ENCODE results near the gene MTR.

Gene MTR

DNA sequence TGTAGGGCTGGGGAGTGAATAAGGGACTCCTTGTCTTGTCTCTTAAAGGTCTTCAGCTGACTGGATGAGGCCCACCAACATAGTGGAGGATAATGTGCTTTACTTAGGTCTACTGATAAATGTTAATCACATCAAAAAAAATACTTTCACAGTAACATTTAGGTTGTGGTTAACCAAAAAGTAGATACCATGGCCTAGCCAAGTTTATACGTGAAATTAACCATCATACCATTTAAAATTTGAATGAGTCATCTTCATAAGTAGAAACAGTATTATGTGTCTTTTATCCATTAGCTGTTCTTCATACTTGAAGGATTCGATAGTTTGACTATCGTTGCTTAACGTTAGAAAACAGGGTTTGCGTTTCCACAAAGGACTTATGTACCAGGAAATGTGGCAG, 80.9 kb downstream of the MTR start:
- H3K79me2 ChIP-seq (ENCODE audit: low read length), result no peaks in the 10 kb centered on the region
- no peaks in the 10 kb centered on the region for H3K9me3 ChIP-seq (ENCODE audit: insufficient read depth, low read length)
- H2AFZ ChIP-seq (ENCODE audit: low read depth, low read length), result no peak overlapping the region
- H3K4me3 ChIP-seq (ENCODE audit: low read length), result no peak overlapping the region
- H3K4me2 ChIP-seq (ENCODE audit: low read length), result no peak overlapping the region
- H3K27me3 ChIP-seq (ENCODE audit: low read depth, low read length), result no peaks in the 10 kb centered on the region
- H3K36me3 ChIP-seq (replicated peaks; ENCODE audit: low read depth, low read length), result peaks cover 51% of the 10 kb centered on the region
- peaks cover 5% of the 10 kb centered on the region for H3K4me1 ChIP-seq (ENCODE audit: low read length)
- H3K9ac ChIP-seq (ENCODE audit: low read length), result no peak overlapping the region
- H4K20me1 ChIP-seq (ENCODE audit: insufficient read depth, low read length), result no peaks in the 10 kb centered on the region
- H3K27ac ChIP-seq (ENCODE audit: low read length), result no peak overlapping the region
- no peak for TF ChIP-seq EZH2phosphoT487 (IDR thresholded peaks at IDR 0.05; ENCODE audit: low read depth)
- TF ChIP-seq, protein P1, sequence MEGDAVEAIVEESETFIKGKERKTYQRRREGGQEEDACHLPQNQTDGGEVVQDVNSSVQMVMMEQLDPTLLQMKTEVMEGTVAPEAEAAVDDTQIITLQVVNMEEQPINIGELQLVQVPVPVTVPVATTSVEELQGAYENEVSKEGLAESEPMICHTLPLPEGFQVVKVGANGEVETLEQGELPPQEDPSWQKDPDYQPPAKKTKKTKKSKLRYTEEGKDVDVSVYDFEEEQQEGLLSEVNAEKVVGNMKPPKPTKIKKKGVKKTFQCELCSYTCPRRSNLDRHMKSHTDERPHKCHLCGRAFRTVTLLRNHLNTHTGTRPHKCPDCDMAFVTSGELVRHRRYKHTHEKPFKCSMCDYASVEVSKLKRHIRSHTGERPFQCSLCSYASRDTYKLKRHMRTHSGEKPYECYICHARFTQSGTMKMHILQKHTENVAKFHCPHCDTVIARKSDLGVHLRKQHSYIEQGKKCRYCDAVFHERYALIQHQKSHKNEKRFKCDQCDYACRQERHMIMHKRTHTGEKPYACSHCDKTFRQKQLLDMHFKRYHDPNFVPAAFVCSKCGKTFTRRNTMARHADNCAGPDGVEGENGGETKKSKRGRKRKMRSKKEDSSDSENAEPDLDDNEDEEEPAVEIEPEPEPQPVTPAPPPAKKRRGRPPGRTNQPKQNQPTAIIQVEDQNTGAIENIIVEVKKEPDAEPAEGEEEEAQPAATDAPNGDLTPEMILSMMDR (IDR thresholded peaks at IDR 0.05; ENCODE audit: low read depth, low read length), result no peak

DNA sequence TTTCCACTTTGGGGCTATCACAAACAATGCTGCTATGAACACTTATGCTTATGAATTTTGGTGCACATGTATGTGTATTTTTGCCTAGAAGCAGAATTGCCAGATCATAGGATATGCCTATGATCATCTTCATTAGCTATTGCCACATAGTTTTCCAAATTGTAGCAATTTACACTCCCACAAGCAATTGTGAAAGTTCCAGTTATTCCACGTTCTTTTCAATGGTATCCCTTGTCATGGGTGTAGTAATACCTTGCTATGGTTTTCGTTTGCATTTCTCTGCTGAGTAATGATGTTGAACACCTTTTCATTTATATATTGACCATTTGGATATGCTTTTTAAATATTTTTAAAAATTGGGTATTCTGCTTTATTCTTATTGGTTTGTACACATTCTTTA, 82.6 kb downstream of the MTR start:
- Histone ChIP-seq H3K36me3 (replicated peaks; ENCODE audit: low read depth, low read length) (peaks cover 41% of the 10 kb centered on the region), H4K20me1 (ENCODE audit: insufficient read depth, low read length) (no peaks in the 10 kb centered on the region), H3K4me3 (ENCODE audit: low read length) (no peak overlapping the region), H3K4me1 (ENCODE audit: low read length) (no peaks in the 10 kb centered on the region), H3K27ac (ENCODE audit: low read length) (no peak overlapping the region), H3K9ac (ENCODE audit: low read length) (no peak overlapping the region), H3K9me3 (ENCODE audit: insufficient read depth, low read length) (no peaks in the 10 kb centered on the region), H3K4me2 (ENCODE audit: low read length) (no peak overlapping the region), H2AFZ (ENCODE audit: low read depth, low read length) (no peak overlapping the region), H3K27me3 (ENCODE audit: low read depth, low read length) (no peaks in the 10 kb centered on the region), H3K79me2 (ENCODE audit: low read length) (no peaks in the 10 kb centered on the region)
- no peak for TF ChIP-seq EZH2phosphoT487 (IDR thresholded peaks at IDR 0.05; ENCODE audit: low read depth)
- TF ChIP-seq, protein P1 (IDR thresholded peaks at IDR 0.05; ENCODE audit: low read depth, low read length), result no peak

DNA sequence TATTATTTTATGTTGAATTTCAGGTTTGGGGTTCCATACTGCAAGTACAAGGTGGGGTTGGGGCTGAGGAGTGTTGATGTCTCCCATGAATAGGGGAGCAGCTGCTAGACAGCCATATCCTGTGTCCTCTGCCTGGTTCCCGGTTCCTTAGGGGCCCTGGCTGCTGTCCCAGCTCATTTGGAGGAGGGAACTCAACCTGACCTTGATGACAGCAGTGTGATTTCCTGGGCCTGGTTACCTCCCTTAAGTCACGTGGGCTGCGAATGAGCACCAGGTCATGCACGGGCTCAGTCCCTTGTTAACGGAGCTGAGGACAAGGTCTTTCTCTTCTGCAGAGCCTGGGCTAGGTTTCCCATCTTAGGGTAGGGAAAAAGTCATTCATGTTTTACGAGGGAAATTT, 85.1 kb downstream of the MTR start:
- H3K36me3 ChIP-seq (replicated peaks; ENCODE audit: low read depth, low read length), result peaks cover 34% of the 10 kb centered on the region
- H3K27ac ChIP-seq (ENCODE audit: low read length), result no peak overlapping the region
- no peak overlapping the region for H3K9ac ChIP-seq (ENCODE audit: low read length)
- H3K27me3 ChIP-seq (ENCODE audit: low read depth, low read length), result no peaks in the 10 kb centered on the region
- H2AFZ ChIP-seq (ENCODE audit: low read depth, low read length), result no peak overlapping the region
- H3K4me2 ChIP-seq (ENCODE audit: low read length), result no peak overlapping the region
- no peaks in the 10 kb centered on the region for H3K4me1 ChIP-seq (ENCODE audit: low read length)
- H3K9me3 ChIP-seq (ENCODE audit: insufficient read depth, low read length), result no peaks in the 10 kb centered on the region
- H3K4me3 ChIP-seq (ENCODE audit: low read length), result no peak overlapping the region
- H3K79me2 ChIP-seq (ENCODE audit: low read length), result no peaks in the 10 kb centered on the region
- no peaks in the 10 kb centered on the region for H4K20me1 ChIP-seq (ENCODE audit: insufficient read depth, low read length)
- TF ChIP-seq, protein P1 (IDR thresholded peaks at IDR 0.05; ENCODE audit: low read depth, low read length), result no peak
- TF ChIP-seq EZH2phosphoT487 (IDR thresholded peaks at IDR 0.05; ENCODE audit: low read depth), result no peak

DNA sequence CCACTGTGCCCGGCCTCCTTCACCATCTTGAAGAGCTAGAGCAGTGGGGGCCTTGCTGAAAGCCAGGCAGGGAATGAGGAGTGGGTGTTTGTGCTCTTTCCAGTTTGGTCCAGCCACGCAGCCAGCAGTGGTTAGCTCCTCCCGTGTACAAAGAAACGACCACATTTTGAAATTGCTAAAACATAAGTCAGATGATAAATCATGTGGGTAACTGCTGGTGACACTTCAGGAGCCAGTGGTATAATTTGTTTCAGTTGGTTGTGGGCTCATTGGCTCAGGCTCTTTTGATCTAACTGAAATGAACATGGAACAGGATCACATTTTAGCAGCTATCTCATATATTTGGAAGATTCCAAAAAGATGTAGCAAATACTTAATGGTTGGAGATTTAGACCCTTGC, 87.6 kb downstream of the MTR start:
- Histone ChIP-seq H3K9me3 (ENCODE audit: insufficient read depth, low read length) (no peaks in the 10 kb centered on the region), H3K27me3 (ENCODE audit: low read depth, low read length) (no peaks in the 10 kb centered on the region), H4K20me1 (ENCODE audit: insufficient read depth, low read length) (no peaks in the 10 kb centered on the region), H2AFZ (ENCODE audit: low read depth, low read length) (no peak overlapping the region), H3K79me2 (ENCODE audit: low read length) (no peaks in the 10 kb centered on the region), H3K4me3 (ENCODE audit: low read length) (no peak overlapping the region), H3K4me1 (ENCODE audit: low read length) (no peaks in the 10 kb centered on the region), H3K9ac (ENCODE audit: low read length) (no peak overlapping the region), H3K27ac (ENCODE audit: low read length) (no peak overlapping the region), H3K4me2 (ENCODE audit: low read length) (no peak overlapping the region), H3K36me3 (replicated peaks; ENCODE audit: low read depth, low read length) (peaks cover 38% of the 10 kb centered on the region)
- no peak for TF ChIP-seq EZH2phosphoT487 (IDR thresholded peaks at IDR 0.05; ENCODE audit: low read depth)
- TF ChIP-seq, protein P1 (IDR thresholded peaks at IDR 0.05; ENCODE audit: low read depth, low read length), result no peak
